Mesenchymal stem cell (in vitro differentiated cells and primary cell): ENCODE measurements around the gene CD207.

Source experiments
- DNase-seq: peaks from one replicate; pipeline ENCODE4 v3.0.0-alpha.2; 2013
- H2AFZ ChIP-seq: one replicate; pipeline ENCODE4 v1.6.1; 2013; ENCODE audit warnings: low read depth, mild to moderate bottlenecking, control low read depth, inconsistent platforms, low read length, moderate library complexity
- H2AK5ac ChIP-seq: 2 replicates; pipeline ENCODE4 v1.6.1; 2013; ENCODE audit warnings: low read length, moderate library complexity, mild to moderate bottlenecking, inconsistent platforms; ENCODE audit not compliant: severe bottlenecking
- H2BK120ac ChIP-seq: one replicate; pipeline ENCODE4 v1.6.1; 2013; ENCODE audit warnings: low read depth, mild to moderate bottlenecking, inconsistent platforms, low read length, moderate library complexity
- H2BK12ac ChIP-seq, 2 experiments: one replicate each; pipeline ENCODE4 v1.6.1; 2013; ENCODE audit warnings: inconsistent platforms in 2 of 2, low read length in 2 of 2, mild to moderate bottlenecking in 2 of 2, moderate library complexity in 2 of 2, control low read depth in 1 of 2
- H2BK15ac ChIP-seq: one replicate; pipeline ENCODE4 v1.6.1; 2013; ENCODE audit warnings: mild to moderate bottlenecking, low read depth, inconsistent platforms; ENCODE audit not compliant: poor library complexity, severe bottlenecking
- H2BK5ac ChIP-seq: 2 replicates; pipeline ENCODE4 v1.6.1; 2013; ENCODE audit warnings: low read depth, mild to moderate bottlenecking, low read length, control low read depth, inconsistent platforms; ENCODE audit not compliant: poor library complexity, severe bottlenecking
- H3K14ac ChIP-seq, 2 experiments: one replicate each; pipeline ENCODE4 v1.6.1; 2013; ENCODE audit warnings: inconsistent platforms in 2 of 2, low read length in 2 of 2, control low read depth in 1 of 2, mild to moderate bottlenecking in 1 of 2, moderate library complexity in 1 of 2
- H3K18ac ChIP-seq, 2 experiments: one replicate each; pipeline ENCODE4 v1.6.1; 2013; ENCODE audit warnings: inconsistent platforms in 2 of 2, low read length in 2 of 2, control low read depth in 1 of 2, low read depth in 1 of 2, mild to moderate bottlenecking in 1 of 2
- H3K23ac ChIP-seq, 2 experiments: one replicate each; pipeline ENCODE4 v1.6.1; 2013; ENCODE audit warnings: inconsistent platforms in 2 of 2, low read length in 2 of 2, mild to moderate bottlenecking in 2 of 2, moderate library complexity in 2 of 2, control low read depth in 1 of 2
- H3K27ac ChIP-seq: 2 replicates; pipeline ENCODE4 v1.5.1; 2013; ENCODE audit warnings: mild to moderate bottlenecking, moderate library complexity, low read length, control low read depth, inconsistent platforms; ENCODE audit not compliant: poor library complexity, severe bottlenecking
- H3K27me3 ChIP-seq, 2 experiments: 2 replicates each; pipeline versions ENCODE4 v1.6.1 to v1.7.0; 2013; ENCODE audit warnings: low read length in 2 of 2, mild to moderate bottlenecking in 2 of 2, moderate library complexity in 2 of 2, control low read depth in 1 of 2, inconsistent platforms in 1 of 2; ENCODE audit not compliant: control insufficient read depth in 1 of 2, insufficient read depth in 1 of 2
- H3K36me3 ChIP-seq, 2 experiments: 2 replicates each; pipeline versions ENCODE4 v1.6.1 to v1.7.0; 2013; ENCODE audit warnings: low read length in 2 of 2, control low read depth in 1 of 2, inconsistent platforms in 1 of 2, low read depth in 1 of 2, mild to moderate bottlenecking in 1 of 2; ENCODE audit not compliant: insufficient read depth in 2 of 2, control insufficient read depth in 1 of 2
- H3K4ac ChIP-seq, 2 experiments: one replicate each; pipeline ENCODE4 v1.6.1; 2013; ENCODE audit warnings: inconsistent platforms in 2 of 2, low read length in 2 of 2, mild to moderate bottlenecking in 2 of 2, moderate library complexity in 2 of 2, control low read depth in 1 of 2, low read depth in 1 of 2
- H3K4me1 ChIP-seq: 2 replicates; pipeline ENCODE4 v1.6.1; 2013; ENCODE audit warnings: low read depth, low read length, control low read depth; ENCODE audit not compliant: control insufficient read depth, insufficient read depth
- H3K4me2 ChIP-seq: 2 replicates; pipeline ENCODE4 v1.6.1; 2013; ENCODE audit warnings: low read length, mild to moderate bottlenecking, inconsistent platforms; ENCODE audit not compliant: poor library complexity, severe bottlenecking
- H3K4me3 ChIP-seq, 2 experiments: 2 replicates each; pipeline versions ENCODE4 v1.5.1 to v1.7.0; 2013; ENCODE audit warnings: low read length in 2 of 2, mild to moderate bottlenecking in 2 of 2, control low read depth in 1 of 2, low read depth in 1 of 2; ENCODE audit not compliant: insufficient read depth in 1 of 2
- H3K79me1 ChIP-seq: replicated peaks from 2 replicates; pipeline ENCODE4 v1.6.1; 2013; ENCODE audit warnings: mild to moderate bottlenecking, control low read depth, low read length, inconsistent platforms; ENCODE audit not compliant: poor library complexity, severe bottlenecking
- H3K9ac ChIP-seq: 2 replicates; pipeline ENCODE4 v1.7.0; 2013; ENCODE audit warnings: mild to moderate bottlenecking, low read length, moderate library complexity
- H3K9me3 ChIP-seq: 2 replicates; pipeline ENCODE4 v1.7.0; 2013; ENCODE audit warnings: mild to moderate bottlenecking, low read length; ENCODE audit not compliant: control insufficient read depth
- H4K8ac ChIP-seq: one replicate; pipeline ENCODE4 v1.6.1; 2013; ENCODE audit warnings: inconsistent platforms, mild to moderate bottlenecking, low read length, moderate library complexity
- H4K91ac ChIP-seq: one replicate; pipeline ENCODE4 v1.6.1; 2013; ENCODE audit warnings: mild to moderate bottlenecking, low read length, inconsistent platforms
- WGBS: methylation state at CpG from one replicate; pipeline ENCODE4 v1.1.7; 2013; ENCODE audit warnings: mixed read lengths; 5-methylcytosine and 5-hydroxymethylcytosine counted together

CD207 gene

DNA sequence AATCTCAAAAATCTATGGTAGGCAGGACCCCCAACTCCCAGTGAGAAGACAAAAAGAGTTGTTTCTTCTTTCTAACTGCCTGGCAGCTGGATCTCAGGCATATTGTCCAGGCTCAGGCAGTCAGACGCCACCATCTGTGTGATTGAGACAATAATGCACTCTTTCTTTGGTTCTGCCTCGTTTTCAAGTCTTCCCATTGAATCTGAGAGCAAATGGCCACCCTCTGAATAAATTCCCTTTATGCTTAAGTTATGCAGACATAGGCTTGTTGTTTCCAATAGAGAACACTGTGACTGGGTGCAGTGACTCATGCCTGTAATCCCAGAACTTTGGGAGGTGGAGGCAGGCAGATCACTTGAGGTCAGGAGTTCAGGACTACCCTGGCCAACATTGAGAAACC, 15.3 kb upstream of the CD207 start:
- Histone ChIP-seq H2AK5ac (no peak overlapping the region), H3K79me1 (no peaks in the 10 kb centered on the region), H3K27me3 (peaks cover 13 to 18% of the 10 kb centered on the region in 2 experiments), H3K4me1 (no peaks in the 10 kb centered on the region), H3K14ac (no peak overlapping the region), H3K36me3 (no peaks in the 10 kb centered on the region), H2BK12ac (no peak overlapping the region), H4K8ac (no peak overlapping the region), H3K9ac (no peak overlapping the region), H3K27ac (no peak overlapping the region), H4K91ac (no peak overlapping the region), H3K4me3 (no peak overlapping the region), H2BK15ac (no peak overlapping the region), H2AFZ (no peak overlapping the region), H3K9me3 (no peaks in the 10 kb centered on the region), H2BK120ac (no peak overlapping the region), H3K4me2 (no peak overlapping the region), H3K18ac (no peak overlapping the region), H3K23ac (no peak overlapping the region), H3K4ac (no peak overlapping the region), H2BK5ac (no peak overlapping the region)
- 47% methylated on average over 2 of the region's 2 CpGs for WGBS
- DNase-seq, result no peak

GRCh38 chr2:70842401-70842800, 6.8 kb upstream of the CD207 start:
- no peak overlapping the region for H3K18ac ChIP-seq
- no peak overlapping the region for H4K91ac ChIP-seq
- no peak overlapping the region for H3K23ac ChIP-seq
- H3K79me1 ChIP-seq, result no peaks in the 10 kb centered on the region
- H3K14ac ChIP-seq, result no peak overlapping the region
- no peak overlapping the region for H2BK12ac ChIP-seq
- H2AK5ac ChIP-seq, result no peak overlapping the region
- no peak overlapping the region for H3K27ac ChIP-seq
- H2BK15ac ChIP-seq, result no peak overlapping the region
- no peak overlapping the region for H3K4me3 ChIP-seq
- H4K8ac ChIP-seq, result peak overlapping the region; percentile 37
- 82% methylated on average over 7 of the region's 7 CpGs for WGBS
- no peak overlapping the region for H3K4me2 ChIP-seq
- H3K4me1 ChIP-seq, result no peaks in the 10 kb centered on the region
- no peaks in the 10 kb centered on the region for H3K9me3 ChIP-seq
- H3K27me3 ChIP-seq, result peaks cover 5 to 26% of the 10 kb centered on the region in 2 experiments
- H3K9ac ChIP-seq, result no peak overlapping the region
- H2AFZ ChIP-seq, result no peak overlapping the region
- H2BK5ac ChIP-seq, result no peak overlapping the region
- H3K4ac ChIP-seq, result no peak overlapping the region
- no peak for DNase-seq
- no peak overlapping the region for H2BK120ac ChIP-seq
- no peaks in the 10 kb centered on the region for H3K36me3 ChIP-seq

DNA sequence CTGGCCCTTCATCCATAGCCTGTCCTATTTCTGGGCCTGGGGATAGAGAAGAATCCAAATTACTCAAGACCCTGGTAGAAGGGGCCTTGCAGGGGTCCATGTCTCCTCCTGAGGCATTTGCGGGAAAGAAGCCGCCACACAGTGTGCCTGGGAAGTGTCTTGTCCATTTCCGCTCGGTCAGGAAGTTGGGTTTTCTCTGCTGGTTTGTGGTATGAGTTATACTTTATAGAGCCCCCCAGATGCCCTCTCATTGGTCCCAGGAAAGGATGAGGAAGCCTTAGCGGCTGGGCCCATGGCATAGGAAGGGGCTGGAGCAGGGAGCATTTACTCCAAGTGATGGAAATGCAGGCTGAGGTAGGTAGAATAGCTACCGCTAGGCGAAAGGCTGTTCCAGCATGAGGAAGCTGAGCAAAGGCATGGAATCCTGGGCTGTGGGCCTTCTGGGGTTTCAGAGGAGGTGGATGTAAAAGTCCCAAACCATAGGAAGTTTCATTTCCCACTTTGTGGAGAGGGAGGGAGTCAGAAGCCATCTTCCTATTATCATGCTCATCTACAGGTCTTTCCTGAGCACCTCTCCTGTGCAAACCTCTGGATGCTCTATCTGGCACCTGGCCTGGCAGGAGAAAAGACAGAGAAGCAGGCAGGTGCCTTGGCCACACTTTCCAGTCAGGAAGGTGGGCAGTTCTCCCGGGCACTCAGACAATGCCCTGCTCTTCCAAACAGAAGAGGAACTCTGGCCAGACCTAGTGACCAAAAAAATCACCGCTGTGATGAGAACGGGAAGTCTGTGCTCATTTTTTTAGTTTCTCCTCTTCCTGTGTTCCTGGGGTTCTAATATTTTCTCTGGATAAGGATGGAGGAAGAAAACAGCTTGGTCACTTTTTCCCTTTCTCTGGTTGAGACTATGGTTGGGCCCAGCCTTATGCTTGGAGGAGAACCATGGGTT, 2.6 kb upstream of the CD207 start:
- Histone ChIP-seq H3K23ac (no peak overlapping the region), H3K4me3 (no peak overlapping the region), H2AFZ (no peak overlapping the region), H3K4me2 (no peak overlapping the region), H3K9me3 (no peaks in the 10 kb centered on the region), H3K27ac (no peak overlapping the region), H3K4me1 (no peaks in the 10 kb centered on the region), H4K8ac (no peak overlapping the region), H3K4ac (no peak overlapping the region), H2BK5ac (no peak overlapping the region), H3K36me3 (no peaks in the 10 kb centered on the region), H4K91ac (no peak overlapping the region), H2BK120ac (no peak overlapping the region), H3K14ac (no peak overlapping the region), H3K18ac (no peak overlapping the region), H3K79me1 (no peaks in the 10 kb centered on the region), H2BK12ac (no peak overlapping the region), H3K9ac (no peak overlapping the region), H2AK5ac (no peak overlapping the region), H2BK15ac (no peak overlapping the region), H3K27me3 (peaks cover 17 to 60% of the 10 kb centered on the region in 2 experiments)
- DNase-seq, result no peak
- WGBS, result 87% methylated on average over 10 of the region's 10 CpGs

DNA sequence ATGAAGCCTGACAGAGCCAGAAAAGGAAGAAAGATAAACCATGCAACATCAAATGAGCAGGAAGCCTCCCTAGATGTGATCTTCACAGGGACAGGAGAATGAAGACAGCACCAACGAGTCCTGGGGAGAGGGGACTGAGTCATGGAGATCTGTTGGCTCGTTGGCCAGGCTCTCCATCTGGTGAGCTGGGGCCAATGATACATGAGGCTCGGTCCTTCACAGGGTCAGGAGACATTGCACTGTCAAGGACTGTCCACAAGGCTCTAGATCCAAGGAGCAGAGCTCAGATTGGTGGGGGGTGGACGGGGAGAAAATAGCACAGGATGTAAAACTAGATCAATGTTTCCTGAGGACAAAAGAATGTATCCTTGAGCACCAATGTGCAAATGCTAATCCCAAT, 735 bp downstream of the CD207 start:
- no peak overlapping the region for H3K27ac ChIP-seq

More for the DNA sequence above, 735 bp downstream of the CD207 start:
- Histone ChIP-seq H4K8ac (no peak overlapping the region), H3K9me3 (no peaks in the 10 kb centered on the region), H3K9ac (no peak overlapping the region), H3K4me1 (no peaks in the 10 kb centered on the region), H2BK120ac (no peak overlapping the region), H2BK12ac (no peak overlapping the region), H3K14ac (no peak overlapping the region), H2AFZ (no peak overlapping the region), H3K23ac (no peak overlapping the region), H2BK5ac (no peak overlapping the region), H3K36me3 (no peaks in the 10 kb centered on the region), H3K4ac (no peak overlapping the region), H2AK5ac (no peak overlapping the region), H3K27me3 (peaks cover 30 to 66% of the 10 kb centered on the region in 2 experiments), H3K79me1 (no peaks in the 10 kb centered on the region), H3K18ac (no peak overlapping the region), H4K91ac (no peak overlapping the region), H3K4me3 (no peak overlapping the region), H3K4me2 (no peak overlapping the region), H2BK15ac (no peak overlapping the region)
- DNase-seq, result no peak
- 54% methylated on average over 4 of the region's 4 CpGs for WGBS
